ENCODE results near the gene PSG6. TPM values are rescaled to one million over a fixed set of nuclear protein-coding genes. Genes with fewer than 3 reads are reported as not detected.
"Not testable (repeated sequence)": the region's sequence is repeated elsewhere in the genome, so short reads cannot be mapped to it uniquely, and the experiment has no call there.

Gene PSG6
- total and polyA plus RNA-seq, 2 of the 8 experiments (the other 6 are each of a cell fraction or from before 2014, with no cell fraction given) = not detected

- DNase-seq (ENCODE audit: low read depth in 1 of 2, low spot score in 2 of 2); H2BK120ac ChIP-seq (replicated peaks; ENCODE audit: low read depth, low read length); H2BK15ac ChIP-seq (ENCODE audit: low read length); H3K36me3 ChIP-seq (ENCODE audit: control insufficient read depth in 2 of 4, insufficient read depth in 4 of 4, low read length in 3 of 4); H2BK12ac ChIP-seq (ENCODE audit: low read depth, low read length); H3K27me3 ChIP-seq (replicated peaks in 1 of 4; ENCODE audit: control insufficient read depth in 3 of 4, extremely low read depth in 1 of 4, insufficient read depth in 3 of 4, low read length in 3 of 4); POLR2A ChIA-PET (ENCODE audit: partially characterized antibody); H4K20me1 ChIP-seq (replicated peaks in 1 of 2; ENCODE audit: control insufficient read depth in 1 of 2, insufficient read depth in 2 of 2, low read length in 2 of 2); H3K14ac ChIP-seq (ENCODE audit: insufficient read length); H3K9ac ChIP-seq (replicated peaks in 1 of 4; ENCODE audit: extremely low read depth in 1 of 4, low read depth in 3 of 4, low read length in 3 of 4); H4K8ac ChIP-seq (ENCODE audit: extremely low read depth, insufficient read depth, low read length); H3K56ac ChIP-seq (replicated peaks; ENCODE audit: insufficient read length, low read depth, low read length); H2BK20ac ChIP-seq (ENCODE audit: low read length); H3K27ac ChIP-seq (ENCODE audit: low read depth, low read length); H3K4ac ChIP-seq (replicated peaks; ENCODE audit: insufficient read length, low read depth, low read length); H3K79me2 ChIP-seq (ENCODE audit: control insufficient read depth in 1 of 2, insufficient read depth in 2 of 2, low read length in 2 of 2); H3K79me1 ChIP-seq (ENCODE audit: low read depth, low read length); H3K23ac ChIP-seq (ENCODE audit: insufficient read length); H4K91ac ChIP-seq (replicated peaks; ENCODE audit: insufficient read length, low read length); H4K5ac ChIP-seq (ENCODE audit: insufficient read length, low read depth, low read length); FAIRE-seq; H3K4me1 ChIP-seq (replicated peaks in 1 of 4; ENCODE audit: control insufficient read depth in 3 of 4, insufficient read depth in 4 of 4, low read length in 3 of 4); H3K23me2 ChIP-seq (ENCODE audit: low read depth, low read length); H3K4me2 ChIP-seq (ENCODE audit: insufficient read depth in 1 of 2, low read depth in 2 of 2, low read length in 2 of 2); H2AK5ac ChIP-seq (ENCODE audit: low read depth, low read length); H2BK5ac ChIP-seq (ENCODE audit: low read depth, low read length); H3K4me3 ChIP-seq (ENCODE audit: extremely low read depth in 1 of 4, insufficient read depth in 2 of 4, low read depth in 3 of 4, low read length in 4 of 4); H2AFZ ChIP-seq (ENCODE audit: low read length); H3K18ac ChIP-seq (ENCODE audit: extremely low read depth, low read length): not testable (repeated sequence)
- H3K9me3 ChIP-seq (ENCODE audit: insufficient read depth in 2 of 2, low read depth in 1 of 2, low read length in 1 of 2) = peaks cover 43 to 74% of the 10 kb centered on the region in 2 experiments
- 76% methylated on average over 3 of the region's 3 CpGs; no CpG with 5 or more reads in 1 of the 2 experiments for WGBS, 2 experiments (ENCODE audit: extremely low coverage in 1 of 2, insufficient coverage in 1 of 2, insufficient read length in 1 of 2, insufficient replicate concordance in 2 of 2, low coverage in 1 of 2, low lambda C conversion rate in 2 of 2, missing lambda C conversion rate in 1 of 2)
- CTCF ChIA-PET (ENCODE audit: partially characterized antibody) = interaction anchor here (0.9 kb wide), 1 partner anchor 272 kb away, joined by 3 read pairs; the partner anchor contains the start of gene PSG4
These were observed 15.7 kb upstream of the PSG6 start for GRCh38 chr19:42933412-42933811.

GRCh38 chr19:42932485-42933101 is 14.9 kb upstream of the PSG6 start:
- H2AFZ ChIP-seq (ENCODE audit: low read length); H3K18ac ChIP-seq (ENCODE audit: extremely low read depth, low read length); H3K14ac ChIP-seq (ENCODE audit: insufficient read length); FAIRE-seq; H4K5ac ChIP-seq (ENCODE audit: insufficient read length, low read depth, low read length); H3K4ac ChIP-seq (replicated peaks; ENCODE audit: insufficient read length, low read depth, low read length); H3K23me2 ChIP-seq (ENCODE audit: low read depth, low read length); H3K4me1 ChIP-seq (replicated peaks in 1 of 4; ENCODE audit: control insufficient read depth in 3 of 4, insufficient read depth in 4 of 4, low read length in 3 of 4); H3K4me2 ChIP-seq (ENCODE audit: insufficient read depth in 1 of 2, low read depth in 2 of 2, low read length in 2 of 2); H3K36me3 ChIP-seq (ENCODE audit: control insufficient read depth in 2 of 4, insufficient read depth in 4 of 4, low read length in 3 of 4); H4K20me1 ChIP-seq (replicated peaks in 1 of 2; ENCODE audit: control insufficient read depth in 1 of 2, insufficient read depth in 2 of 2, low read length in 2 of 2); H2BK15ac ChIP-seq (ENCODE audit: low read length); H2BK20ac ChIP-seq (ENCODE audit: low read length); H3K9ac ChIP-seq (replicated peaks in 1 of 4; ENCODE audit: extremely low read depth in 1 of 4, low read depth in 3 of 4, low read length in 3 of 4); H3K23ac ChIP-seq (ENCODE audit: insufficient read length); H3K56ac ChIP-seq (replicated peaks; ENCODE audit: insufficient read length, low read depth, low read length); POLR2A ChIA-PET (ENCODE audit: partially characterized antibody); H3K27ac ChIP-seq (ENCODE audit: low read depth, low read length); H4K8ac ChIP-seq (ENCODE audit: extremely low read depth, insufficient read depth, low read length); DNase-seq (ENCODE audit: low read depth in 1 of 2, low spot score in 2 of 2); H2BK5ac ChIP-seq (ENCODE audit: low read depth, low read length); H3K27me3 ChIP-seq (replicated peaks in 1 of 4; ENCODE audit: control insufficient read depth in 3 of 4, extremely low read depth in 1 of 4, insufficient read depth in 3 of 4, low read length in 3 of 4); H3K4me3 ChIP-seq (ENCODE audit: extremely low read depth in 1 of 4, insufficient read depth in 2 of 4, low read depth in 3 of 4, low read length in 4 of 4); H3K79me2 ChIP-seq (ENCODE audit: control insufficient read depth in 1 of 2, insufficient read depth in 2 of 2, low read length in 2 of 2); H4K91ac ChIP-seq (replicated peaks; ENCODE audit: insufficient read length, low read length); H3K79me1 ChIP-seq (ENCODE audit: low read depth, low read length); H2AK5ac ChIP-seq (ENCODE audit: low read depth, low read length); H2BK120ac ChIP-seq (replicated peaks; ENCODE audit: low read depth, low read length); H2BK12ac ChIP-seq (ENCODE audit: low read depth, low read length): not testable (repeated sequence)
- WGBS, 2 experiments (ENCODE audit: extremely low coverage in 1 of 2, insufficient coverage in 1 of 2, insufficient read length in 1 of 2, insufficient replicate concordance in 2 of 2, low coverage in 1 of 2, low lambda C conversion rate in 2 of 2, missing lambda C conversion rate in 1 of 2) = 69% methylated on average over 5 of the region's 5 CpGs; no CpG with 5 or more reads in 1 of the 2 experiments
- CTCF ChIA-PET (ENCODE audit: partially characterized antibody) = interaction anchor here (0.7 kb wide), 1 partner anchor 9 kb away, joined by 3 read pairs; no protein-coding TSS in a partner anchor
- H3K9me3 ChIP-seq (ENCODE audit: insufficient read depth in 2 of 2, low read depth in 1 of 2, low read length in 1 of 2) = peaks cover 36 to 67% of the 10 kb centered on the region in 2 experiments

Measured in H1 (cell line).